ENCODE measurements around the gene ZNF281.
A peak's percentile ranks its signal among the peaks of the same experiment; 100 is the strongest.

The ZNF281 gene, protein sequence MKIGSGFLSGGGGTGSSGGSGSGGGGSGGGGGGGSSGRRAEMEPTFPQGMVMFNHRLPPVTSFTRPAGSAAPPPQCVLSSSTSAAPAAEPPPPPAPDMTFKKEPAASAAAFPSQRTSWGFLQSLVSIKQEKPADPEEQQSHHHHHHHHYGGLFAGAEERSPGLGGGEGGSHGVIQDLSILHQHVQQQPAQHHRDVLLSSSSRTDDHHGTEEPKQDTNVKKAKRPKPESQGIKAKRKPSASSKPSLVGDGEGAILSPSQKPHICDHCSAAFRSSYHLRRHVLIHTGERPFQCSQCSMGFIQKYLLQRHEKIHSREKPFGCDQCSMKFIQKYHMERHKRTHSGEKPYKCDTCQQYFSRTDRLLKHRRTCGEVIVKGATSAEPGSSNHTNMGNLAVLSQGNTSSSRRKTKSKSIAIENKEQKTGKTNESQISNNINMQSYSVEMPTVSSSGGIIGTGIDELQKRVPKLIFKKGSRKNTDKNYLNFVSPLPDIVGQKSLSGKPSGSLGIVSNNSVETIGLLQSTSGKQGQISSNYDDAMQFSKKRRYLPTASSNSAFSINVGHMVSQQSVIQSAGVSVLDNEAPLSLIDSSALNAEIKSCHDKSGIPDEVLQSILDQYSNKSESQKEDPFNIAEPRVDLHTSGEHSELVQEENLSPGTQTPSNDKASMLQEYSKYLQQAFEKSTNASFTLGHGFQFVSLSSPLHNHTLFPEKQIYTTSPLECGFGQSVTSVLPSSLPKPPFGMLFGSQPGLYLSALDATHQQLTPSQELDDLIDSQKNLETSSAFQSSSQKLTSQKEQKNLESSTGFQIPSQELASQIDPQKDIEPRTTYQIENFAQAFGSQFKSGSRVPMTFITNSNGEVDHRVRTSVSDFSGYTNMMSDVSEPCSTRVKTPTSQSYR

DNA sequence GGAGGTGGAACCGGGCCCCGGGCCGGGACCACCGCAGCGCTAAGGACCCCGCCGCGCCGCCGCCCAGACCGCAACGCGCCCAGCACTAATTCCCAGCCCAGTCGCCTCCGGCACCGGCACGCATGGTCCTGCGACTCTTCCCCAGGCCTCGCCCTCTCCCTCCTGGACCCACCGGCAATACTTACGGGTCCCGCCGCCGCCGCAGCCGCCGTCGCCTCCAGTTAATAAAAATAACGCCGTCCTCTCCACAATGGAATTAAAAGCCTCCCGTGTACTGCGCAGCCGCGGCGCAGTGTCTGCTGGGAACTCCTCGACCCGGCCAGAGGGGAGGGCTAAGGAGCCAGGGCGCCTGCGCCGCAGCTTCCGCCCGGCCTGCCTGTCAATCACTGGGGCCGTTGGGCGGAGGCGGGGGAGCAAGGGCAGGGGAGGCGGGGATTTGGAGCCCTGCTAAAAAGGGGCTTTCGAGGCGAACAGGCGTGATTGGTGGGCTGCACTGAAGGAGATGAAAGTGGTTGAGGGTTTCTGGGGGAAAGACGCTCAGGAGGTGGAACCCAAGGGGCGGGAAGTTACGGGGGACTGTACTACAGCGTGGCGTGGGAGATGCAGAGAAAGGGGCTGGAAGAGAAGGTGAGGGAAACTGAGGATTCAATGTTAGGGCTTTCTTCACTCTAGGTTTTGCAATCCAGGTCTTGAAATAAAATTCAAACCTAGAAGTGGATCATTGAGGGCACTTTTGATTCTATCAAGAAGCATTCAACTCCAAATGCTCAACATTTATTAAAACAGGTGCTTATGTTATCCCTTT is at the start of gene ZNF281:
ZNF281 (minus strand) TSS at position 276 of the 805 bp plus-strand sequence. CDS start 331 bp downstream, outside the sequence.
- Histone ChIP-seq H3K9ac (peak within 1 kb of the TSS; percentile 70), H3K4me1 (ENCODE audit: low read depth, poor library complexity, severe bottlenecking) (peaks cover 55% of the 10 kb centered on the region), H3K79me2 (ENCODE audit: insufficient read depth, low read depth) (peaks cover 40% of the 10 kb centered on the region), H3K27me3 (ENCODE audit: insufficient read depth, low read depth) (no peaks in the 10 kb centered on the region), H4K20me1 (ENCODE audit: insufficient read depth) (0 out of 2 replicates have a peak, but pooled peaks cover 6% of the 10 kb centered on the region), H3K4me2 (peak within 1 kb of the TSS; percentile 62), H3K36me3 (ENCODE audit: insufficient read depth) (no peaks in the 10 kb centered on the region; the same call in 1 of the 2 replicates), H3K27ac (peak within 1 kb of the TSS; percentile 32), H3K4me3 (IDR thresholded peaks at IDR 0.05; ENCODE audit: insufficient read depth, low read depth, low read length) (peak within 1 kb of the TSS; percentile 80), H2AFZ (ENCODE audit: low read depth) (peak within 1 kb of the TSS; percentile 94)
- TF ChIP-seq, protein P1, sequence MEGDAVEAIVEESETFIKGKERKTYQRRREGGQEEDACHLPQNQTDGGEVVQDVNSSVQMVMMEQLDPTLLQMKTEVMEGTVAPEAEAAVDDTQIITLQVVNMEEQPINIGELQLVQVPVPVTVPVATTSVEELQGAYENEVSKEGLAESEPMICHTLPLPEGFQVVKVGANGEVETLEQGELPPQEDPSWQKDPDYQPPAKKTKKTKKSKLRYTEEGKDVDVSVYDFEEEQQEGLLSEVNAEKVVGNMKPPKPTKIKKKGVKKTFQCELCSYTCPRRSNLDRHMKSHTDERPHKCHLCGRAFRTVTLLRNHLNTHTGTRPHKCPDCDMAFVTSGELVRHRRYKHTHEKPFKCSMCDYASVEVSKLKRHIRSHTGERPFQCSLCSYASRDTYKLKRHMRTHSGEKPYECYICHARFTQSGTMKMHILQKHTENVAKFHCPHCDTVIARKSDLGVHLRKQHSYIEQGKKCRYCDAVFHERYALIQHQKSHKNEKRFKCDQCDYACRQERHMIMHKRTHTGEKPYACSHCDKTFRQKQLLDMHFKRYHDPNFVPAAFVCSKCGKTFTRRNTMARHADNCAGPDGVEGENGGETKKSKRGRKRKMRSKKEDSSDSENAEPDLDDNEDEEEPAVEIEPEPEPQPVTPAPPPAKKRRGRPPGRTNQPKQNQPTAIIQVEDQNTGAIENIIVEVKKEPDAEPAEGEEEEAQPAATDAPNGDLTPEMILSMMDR (conservative IDR thresholded peaks at IDR 0.05; ENCODE audit: low read depth, low read length), result no peak

DNA sequence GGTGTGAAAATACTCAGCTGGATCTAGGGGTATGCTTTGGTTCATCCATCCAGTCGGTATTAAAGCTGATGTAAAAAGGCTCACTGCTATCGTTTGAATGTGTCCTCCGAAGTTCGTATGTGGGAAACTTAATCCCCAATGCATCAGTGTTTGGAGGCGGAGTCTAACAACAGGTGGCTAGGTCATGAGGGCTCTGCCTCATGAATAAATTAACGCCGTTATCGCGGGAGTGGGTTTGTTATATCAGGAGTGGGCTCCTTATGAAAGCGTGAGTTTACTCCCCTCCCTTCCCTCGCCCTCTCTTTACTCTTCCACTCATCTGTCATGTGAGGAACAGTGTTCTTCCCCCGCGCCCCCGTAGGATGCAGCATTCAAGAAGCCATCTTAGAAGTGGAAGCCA is 48.9 kb upstream of the ZNF281 start:
- no peaks in the 10 kb centered on the region for H3K27me3 ChIP-seq (ENCODE audit: insufficient read depth, low read depth)
- no peaks in the 10 kb centered on the region for H4K20me1 ChIP-seq (ENCODE audit: insufficient read depth)
- peaks cover 18% of the 10 kb centered on the region for H3K4me1 ChIP-seq (ENCODE audit: low read depth, poor library complexity, severe bottlenecking)
- no peak overlapping the region for H3K9ac ChIP-seq
- TF ChIP-seq, protein P1 (conservative IDR thresholded peaks at IDR 0.05; ENCODE audit: low read depth, low read length), result no peak
- no peak overlapping the region for H3K27ac ChIP-seq
- H3K4me3 ChIP-seq (IDR thresholded peaks at IDR 0.05; ENCODE audit: insufficient read depth, low read depth, low read length), result no peak overlapping the region
- H2AFZ ChIP-seq (ENCODE audit: low read depth), result no peak overlapping the region
- no peaks in the 10 kb centered on the region for H3K36me3 ChIP-seq (ENCODE audit: insufficient read depth)
- no peaks in the 10 kb centered on the region for H3K79me2 ChIP-seq (ENCODE audit: insufficient read depth, low read depth)
- H3K4me2 ChIP-seq, result no peak overlapping the region

DNA sequence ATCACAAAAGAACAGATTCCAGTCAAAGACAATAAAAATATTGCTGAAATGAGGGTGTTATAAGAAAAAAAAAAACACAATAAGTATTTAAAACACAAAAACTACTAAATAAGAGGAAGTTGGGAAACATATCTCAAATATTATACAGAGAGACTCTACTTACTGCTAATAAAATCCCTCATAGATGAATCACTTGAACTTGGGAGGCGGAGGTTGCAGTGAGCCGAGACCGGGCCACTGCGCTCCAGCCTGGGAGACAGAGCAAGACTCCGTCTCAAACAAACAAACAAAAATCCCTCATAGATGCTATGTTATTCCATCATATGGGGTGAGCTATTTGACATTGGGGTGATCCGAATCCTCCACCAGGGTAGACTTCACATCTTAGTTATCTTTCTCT is 48.0 kb upstream of the ZNF281 start:
- Histone ChIP-seq H3K79me2 (ENCODE audit: insufficient read depth, low read depth) (no peaks in the 10 kb centered on the region), H3K9ac (no peak overlapping the region), H4K20me1 (ENCODE audit: insufficient read depth) (no peaks in the 10 kb centered on the region), H3K4me3 (IDR thresholded peaks at IDR 0.05; ENCODE audit: insufficient read depth, low read depth, low read length) (no peak overlapping the region), H3K27me3 (ENCODE audit: insufficient read depth, low read depth) (no peaks in the 10 kb centered on the region), H2AFZ (ENCODE audit: low read depth) (no peak overlapping the region), H3K36me3 (ENCODE audit: insufficient read depth) (no peaks in the 10 kb centered on the region), H3K27ac (no peak overlapping the region), H3K4me1 (ENCODE audit: low read depth, poor library complexity, severe bottlenecking) (peaks cover 28% of the 10 kb centered on the region), H3K4me2 (no peak overlapping the region)
- TF ChIP-seq, protein P1 (conservative IDR thresholded peaks at IDR 0.05; ENCODE audit: low read depth, low read length), result no peak

GRCh38 chr1:200454425-200454824 is 44.6 kb upstream of the ZNF281 start:
- H3K27ac ChIP-seq, result no peak overlapping the region
- H3K4me3 ChIP-seq (IDR thresholded peaks at IDR 0.05; ENCODE audit: insufficient read depth, low read depth, low read length), result no peak overlapping the region
- TF ChIP-seq, protein P1 (conservative IDR thresholded peaks at IDR 0.05; ENCODE audit: low read depth, low read length), result no peak
- H3K4me1 ChIP-seq (ENCODE audit: low read depth, poor library complexity, severe bottlenecking), result peaks cover 54% of the 10 kb centered on the region
- H3K4me2 ChIP-seq, result no peak overlapping the region
- H3K36me3 ChIP-seq (ENCODE audit: insufficient read depth), result no peaks in the 10 kb centered on the region
- no peaks in the 10 kb centered on the region for H3K79me2 ChIP-seq (ENCODE audit: insufficient read depth, low read depth)
- H4K20me1 ChIP-seq (ENCODE audit: insufficient read depth), result no peaks in the 10 kb centered on the region
- no peaks in the 10 kb centered on the region for H3K27me3 ChIP-seq (ENCODE audit: insufficient read depth, low read depth)
- H3K9ac ChIP-seq, result no peak overlapping the region
- H2AFZ ChIP-seq (ENCODE audit: low read depth), result no peak overlapping the region

Measured in KMS-11 (cell line).